HepG2 (cell line): Measurements from ENCODE around the gene TRIM27. TPM values are rescaled to one million over a fixed set of nuclear protein-coding genes. Genes with fewer than 3 reads are reported as not detected.

Experiments used
- ETV6 ChIP-seq: sonication (generic); formaldehyde crosslinking; conservative IDR thresholded peaks from 2 replicates; pipeline ENCODE4 v1.4.0; 2020; ENCODE audit warnings: missing genetic modification reagents
- GATAD1 ChIP-seq: IDR thresholded peaks from 2 replicates; pipeline ENCODE4 v1.6.1; 2016; ENCODE audit warnings: missing genetic modification reagents, missing compliant biosample characterization
- HMGA1 ChIP-seq: sonication (generic); formaldehyde crosslinking; conservative IDR thresholded peaks from 2 replicates; pipeline ENCODE4 v1.4.0; 2020; ENCODE audit warnings: missing genetic modification reagents
- KDM2A ChIP-seq: sonication (generic); formaldehyde crosslinking; IDR thresholded peaks from 2 replicates; pipeline ENCODE4 v1.4.0; 2020; ENCODE audit warnings: low read depth, missing genetic modification reagents, borderline replicate concordance
- PHF8 ChIP-seq: sonication (generic); formaldehyde crosslinking; IDR thresholded peaks from 2 replicates; pipeline ENCODE4 v1.5.0; 2020; ENCODE audit warnings: missing genetic modification reagents
- POGZ ChIP-seq: sonication (generic); formaldehyde crosslinking; IDR thresholded peaks from 2 replicates; pipeline ENCODE4 v1.4.0; 2020; ENCODE audit warnings: mild to moderate bottlenecking, missing genetic modification reagents
- PTBP1 ChIP-seq: fragments of 200-400 bp; formaldehyde crosslinking; IDR thresholded peaks from 2 replicates; pipeline ENCODE4 v1.6.1; 2018; ENCODE audit warnings: low read length, low read depth; ENCODE audit not compliant: poor library complexity, severe bottlenecking
- RAD21 ChIP-seq: fragments of 450-650 bp; formaldehyde crosslinking; IDR thresholded peaks from 2 replicates; pipeline ENCODE4 v1.5.0; 2020; ENCODE audit warnings: mild to moderate bottlenecking
- SMAD3 ChIP-seq: sonication (generic); formaldehyde crosslinking; IDR thresholded peaks from 2 replicates; pipeline ENCODE4 v1.4.0; 2020; ENCODE audit warnings: missing genetic modification reagents
- SMYD3 ChIP-seq: sonication (generic); formaldehyde crosslinking; IDR thresholded peaks from 2 replicates; pipeline ENCODE4 v1.8.1; 2023; ENCODE audit warnings: mild to moderate bottlenecking, missing genetic modification reagents
- TSC22D2 ChIP-seq: sonication (generic); formaldehyde crosslinking; IDR thresholded peaks from 2 replicates; pipeline ENCODE4 v1.5.1; 2020; ENCODE audit warnings: missing genetic modification reagents, mild to moderate bottlenecking, borderline replicate concordance
- ZFP36L2 ChIP-seq: sonication (generic); formaldehyde crosslinking; IDR thresholded peaks from 2 replicates; pipeline ENCODE4 v1.4.0; 2020; ENCODE audit warnings: missing genetic modification reagents
- ZIK1 ChIP-seq: sonication (generic); formaldehyde crosslinking; IDR thresholded peaks from 2 replicates; pipeline ENCODE4 v1.5.0; 2020; ENCODE audit warnings: mild to moderate bottlenecking, low read depth, missing genetic modification reagents, borderline replicate concordance
- ZKSCAN5 ChIP-seq: sonication (generic); formaldehyde crosslinking; IDR thresholded peaks from 2 replicates; pipeline ENCODE4 v1.5.1; 2020; ENCODE audit warnings: mild to moderate bottlenecking, missing genetic modification reagents
- ZNF138 ChIP-seq: sonication (generic); formaldehyde crosslinking; IDR thresholded peaks from 2 replicates; pipeline ENCODE4 v1.5.0; 2020; ENCODE audit warnings: mild to moderate bottlenecking, low read depth, missing genetic modification reagents
- ZNF160 ChIP-seq: sonication (generic); formaldehyde crosslinking; IDR thresholded peaks from 2 replicates; pipeline ENCODE4 v1.8.0; 2022; ENCODE audit warnings: mild to moderate bottlenecking, inconsistent platforms, missing genetic modification reagents
- ZNF264 ChIP-seq: sonication (generic); formaldehyde crosslinking; IDR thresholded peaks from 2 replicates; pipeline ENCODE4 v1.4.0; 2020; ENCODE audit warnings: missing genetic modification reagents
- ZNF501 ChIP-seq: sonication (generic); formaldehyde crosslinking; IDR thresholded peaks from 2 replicates; pipeline ENCODE4 v1.5.1; 2020; ENCODE audit warnings: mild to moderate bottlenecking, moderate library complexity, missing genetic modification reagents
- ZNF569 ChIP-seq: sonication (generic); formaldehyde crosslinking; IDR thresholded peaks from 2 replicates; pipeline ENCODE4 v1.5.0; 2020; ENCODE audit warnings: mild to moderate bottlenecking, missing genetic modification reagents, moderate library complexity, borderline replicate concordance
- ZNF737 ChIP-seq: sonication (generic); formaldehyde crosslinking; IDR thresholded peaks from 2 replicates; pipeline ENCODE4 v1.5.0; 2020; ENCODE audit warnings: missing genetic modification reagents, mild to moderate bottlenecking, borderline replicate concordance
- ZNF776 ChIP-seq: sonication (generic); formaldehyde crosslinking; IDR thresholded peaks from 2 replicates; pipeline ENCODE4 v1.4.0; 2020; ENCODE audit warnings: mild to moderate bottlenecking, missing genetic modification reagents
- ZSCAN21 ChIP-seq: sonication (generic); formaldehyde crosslinking; IDR thresholded peaks from 2 replicates; pipeline ENCODE4 v1.8.0; 2022; ENCODE audit warnings: mild to moderate bottlenecking, missing genetic modification reagents, moderate library complexity, borderline replicate concordance
- polyA plus RNA-seq, 8 experiments: library from polyadenylated mRNA; depleted of rRNA in 3 of 8; stranded (reverse) in 7 of 8; unstranded in 1 of 8; fragments of >200 nt; fragmentation: Illumina TruSeq in 4 of 8; extraction: Trizol in 4 of 8; gene quantifications; 2 replicates each; pipeline versions ENCODE4 v1.2.1 to v1.2.3, GENCODE V29; 2011 to 2016; ENCODE audit warnings: low read depth in 4 of 8, missing spikeins in 1 of 8, mixed read lengths in 1 of 8; ENCODE audit not compliant: insufficient read depth in 1 of 8
- total RNA-seq, 5 experiments: library from RNA; depleted of rRNA; stranded (reverse); fragments of >200 nt; fragmentation: Illumina TruSeq; extraction: Trizol; gene quantifications; 2 replicates each; pipeline ENCODE4 v1.2.3, GENCODE V29; 2016; ENCODE audit warnings: low read depth in 1 of 5
- TF ChIP-seq, protein P1 (sequence below): sonication (generic); formaldehyde crosslinking; IDR thresholded peaks from 2 replicates; pipeline ENCODE4 v1.4.0; 2020; ENCODE audit warnings: mild to moderate bottlenecking, missing genetic modification reagents
- TF ChIP-seq, protein P2 (sequence below): sonication (generic); formaldehyde crosslinking; IDR thresholded peaks from 2 replicates; pipeline ENCODE4 v1.5.1; 2020; ENCODE audit warnings: missing genetic modification reagents, mild to moderate bottlenecking, borderline replicate concordance
- TF ChIP-seq, protein P3 (sequence below): sonication (generic); formaldehyde crosslinking; IDR thresholded peaks from 2 replicates; pipeline ENCODE4 v1.5.0; 2020; ENCODE audit warnings: missing genetic modification reagents, mild to moderate bottlenecking, borderline replicate concordance
- TF ChIP-seq, protein P4 (sequence below): sonication (generic); formaldehyde crosslinking; IDR thresholded peaks from 2 replicates; pipeline ENCODE4 v1.5.1; 2020; ENCODE audit warnings: missing genetic modification reagents, mild to moderate bottlenecking, borderline replicate concordance

The TRIM27 gene
- total and polyA plus RNA-seq, 2 of the 13 experiments (the other 11 are each of a cell fraction or from before 2014, with no cell fraction given): 88.6 to 112 TPM

DNA sequence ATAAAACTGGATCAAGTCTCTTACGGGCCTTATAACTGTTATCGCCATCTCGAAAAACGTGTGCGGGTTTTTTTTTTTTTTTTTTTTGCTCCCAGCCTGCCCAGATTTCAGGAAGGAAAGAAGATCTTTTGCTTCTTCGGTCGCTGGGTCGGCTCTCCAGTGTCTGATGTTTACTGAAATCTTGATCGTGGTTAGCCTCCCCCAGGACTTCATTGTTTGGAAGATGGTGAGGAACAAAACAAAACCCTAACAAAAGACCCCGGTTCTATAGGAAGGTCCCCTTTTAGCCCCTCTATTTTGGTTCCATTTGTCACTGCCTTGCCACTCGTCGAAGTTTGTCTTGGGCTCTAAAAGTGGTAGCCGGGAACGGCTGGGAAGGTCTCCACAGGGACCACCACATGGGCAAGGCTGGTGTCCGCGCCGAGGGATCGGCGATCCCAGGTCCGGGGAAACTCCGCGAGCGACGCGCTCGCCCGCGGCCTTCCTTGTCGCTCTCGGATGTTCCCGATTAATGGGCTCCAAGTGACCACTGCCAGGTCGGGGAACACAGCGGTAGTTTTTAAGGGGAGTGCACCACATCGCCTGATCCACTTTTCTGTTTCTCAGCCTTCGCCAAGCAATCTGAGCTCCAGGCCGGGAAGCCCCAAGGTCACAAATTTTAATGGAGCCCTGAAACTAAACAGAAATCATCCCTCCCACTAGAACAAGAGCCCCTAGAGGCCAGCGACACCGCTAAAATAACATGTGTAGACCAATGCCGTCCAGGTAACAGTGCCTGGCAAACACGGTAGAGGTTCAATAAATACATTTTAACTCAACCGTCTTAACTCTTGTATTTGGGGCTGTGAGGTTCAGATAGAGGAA lies 27.0 kb downstream of the TRIM27 start (continued):
- 0 out of 2 replicates have a peak, but pooled peaks have one; percentile 79 for TF ChIP-seq ZNF569
- TF ChIP-seq SMAD3: no peak
- no peak for TF ChIP-seq SMYD3
- TF ChIP-seq ZNF501 (CRISPR knock-in tag): peak; percentile 74; the same call in 1 of the 2 replicates
- TF ChIP-seq HMGA1 (CRISPR knock-in tag): no peak
- no peak for TF ChIP-seq ZNF160
- TF ChIP-seq ZNF737 (CRISPR knock-in tag): 0 out of 2 replicates have a peak, but pooled peaks have one; percentile 65
- TF ChIP-seq POGZ (CRISPR knock-in tag): peak; percentile 25; the same call in 1 of the 2 replicates
- 0 out of 2 replicates have a peak, but pooled peaks have one; percentile 21 for TF ChIP-seq ZNF776 (CRISPR knock-in tag)
- peak; percentile 57 for TF ChIP-seq RAD21 (CRISPR knock-in tag)
- 0 out of 2 replicates have a peak, but pooled peaks have one; percentile 27 for TF ChIP-seq ZNF138 (CRISPR knock-in tag)
- TF ChIP-seq, protein P1, sequence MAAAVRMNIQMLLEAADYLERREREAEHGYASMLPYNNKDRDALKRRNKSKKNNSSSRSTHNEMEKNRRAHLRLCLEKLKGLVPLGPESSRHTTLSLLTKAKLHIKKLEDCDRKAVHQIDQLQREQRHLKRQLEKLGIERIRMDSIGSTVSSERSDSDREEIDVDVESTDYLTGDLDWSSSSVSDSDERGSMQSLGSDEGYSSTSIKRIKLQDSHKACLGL (CRISPR knock-in tag): peak; percentile 60; the same call in 1 of the 2 replicates
- TF ChIP-seq ZFP36L2 (CRISPR knock-in tag): 0 out of 2 replicates have a peak, but pooled peaks have one; percentile 50
- peak; percentile 63 for TF ChIP-seq PHF8
- TF ChIP-seq KDM2A (CRISPR knock-in tag): peak; percentile 94
- TF ChIP-seq PTBP1: peak; percentile 50
- TF ChIP-seq, protein P2, sequence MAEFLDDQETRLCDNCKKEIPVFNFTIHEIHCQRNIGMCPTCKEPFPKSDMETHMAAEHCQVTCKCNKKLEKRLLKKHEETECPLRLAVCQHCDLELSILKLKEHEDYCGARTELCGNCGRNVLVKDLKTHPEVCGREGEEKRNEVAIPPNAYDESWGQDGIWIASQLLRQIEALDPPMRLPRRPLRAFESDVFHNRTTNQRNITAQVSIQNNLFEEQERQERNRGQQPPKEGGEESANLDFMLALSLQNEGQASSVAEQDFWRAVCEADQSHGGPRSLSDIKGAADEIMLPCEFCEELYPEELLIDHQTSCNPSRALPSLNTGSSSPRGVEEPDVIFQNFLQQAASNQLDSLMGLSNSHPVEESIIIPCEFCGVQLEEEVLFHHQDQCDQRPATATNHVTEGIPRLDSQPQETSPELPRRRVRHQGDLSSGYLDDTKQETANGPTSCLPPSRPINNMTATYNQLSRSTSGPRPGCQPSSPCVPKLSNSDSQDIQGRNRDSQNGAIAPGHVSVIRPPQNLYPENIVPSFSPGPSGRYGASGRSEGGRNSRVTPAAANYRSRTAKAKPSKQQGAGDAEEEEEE (CRISPR knock-in tag): no peak
- TF ChIP-seq GATAD1 (CRISPR knock-in tag): no peak; the same call in 1 of the 2 replicates
- TF ChIP-seq TSC22D2 (CRISPR knock-in tag): 0 out of 2 replicates have a peak, but pooled peaks have one; percentile 21
- peak; percentile 87; the same call in 1 of the 2 replicates for TF ChIP-seq ZIK1 (CRISPR knock-in tag)
- peak; percentile 17; the same call in 1 of the 2 replicates for TF ChIP-seq ZNF264
- TF ChIP-seq, protein P3, sequence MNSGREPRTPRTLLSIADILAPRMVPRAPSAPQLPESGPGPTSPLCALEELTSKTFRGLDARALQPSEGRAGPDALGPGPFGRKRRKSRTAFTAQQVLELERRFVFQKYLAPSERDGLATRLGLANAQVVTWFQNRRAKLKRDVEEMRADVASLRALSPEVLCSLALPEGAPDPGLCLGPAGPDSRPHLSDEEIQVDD (CRISPR knock-in tag): 0 out of 2 replicates have a peak, but pooled peaks have one; percentile 75
- no peak for TF ChIP-seq ZSCAN21 (CRISPR knock-in tag)
- TF ChIP-seq, protein P4, sequence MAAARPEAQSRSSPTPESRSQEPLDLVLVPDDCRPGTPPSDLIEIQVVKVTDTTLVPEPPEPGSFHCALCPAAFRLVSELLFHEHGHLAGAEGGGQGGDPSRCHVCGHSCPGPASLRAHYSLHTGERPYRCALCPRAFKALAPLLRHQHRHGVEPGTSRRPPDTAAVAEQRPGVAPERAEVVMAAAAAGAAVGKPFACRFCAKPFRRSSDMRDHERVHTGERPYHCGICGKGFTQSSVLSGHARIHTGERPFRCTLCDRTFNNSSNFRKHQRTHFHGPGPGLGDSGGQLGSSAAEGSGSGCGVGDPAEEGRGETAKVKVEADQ (CRISPR knock-in tag): 0 out of 2 replicates have a peak, but pooled peaks have one; percentile 52
- no peak for TF ChIP-seq ZKSCAN5 (CRISPR knock-in tag)
- peak; percentile 83 for TF ChIP-seq ETV6
